Measurements from ENCODE around the gene TMEM203. TPM values are rescaled to one million over a fixed set of nuclear protein-coding genes. Genes with fewer than 3 reads are reported as not detected.

TMEM203 gene
- total and polyA plus RNA-seq, 10 of the 15 experiments (the other 5 are each of a cell fraction or from before 2014, with no cell fraction given): 7.2 to 68.1 (median 33.8) TPM

- TF ChIP-seq, protein P1, sequence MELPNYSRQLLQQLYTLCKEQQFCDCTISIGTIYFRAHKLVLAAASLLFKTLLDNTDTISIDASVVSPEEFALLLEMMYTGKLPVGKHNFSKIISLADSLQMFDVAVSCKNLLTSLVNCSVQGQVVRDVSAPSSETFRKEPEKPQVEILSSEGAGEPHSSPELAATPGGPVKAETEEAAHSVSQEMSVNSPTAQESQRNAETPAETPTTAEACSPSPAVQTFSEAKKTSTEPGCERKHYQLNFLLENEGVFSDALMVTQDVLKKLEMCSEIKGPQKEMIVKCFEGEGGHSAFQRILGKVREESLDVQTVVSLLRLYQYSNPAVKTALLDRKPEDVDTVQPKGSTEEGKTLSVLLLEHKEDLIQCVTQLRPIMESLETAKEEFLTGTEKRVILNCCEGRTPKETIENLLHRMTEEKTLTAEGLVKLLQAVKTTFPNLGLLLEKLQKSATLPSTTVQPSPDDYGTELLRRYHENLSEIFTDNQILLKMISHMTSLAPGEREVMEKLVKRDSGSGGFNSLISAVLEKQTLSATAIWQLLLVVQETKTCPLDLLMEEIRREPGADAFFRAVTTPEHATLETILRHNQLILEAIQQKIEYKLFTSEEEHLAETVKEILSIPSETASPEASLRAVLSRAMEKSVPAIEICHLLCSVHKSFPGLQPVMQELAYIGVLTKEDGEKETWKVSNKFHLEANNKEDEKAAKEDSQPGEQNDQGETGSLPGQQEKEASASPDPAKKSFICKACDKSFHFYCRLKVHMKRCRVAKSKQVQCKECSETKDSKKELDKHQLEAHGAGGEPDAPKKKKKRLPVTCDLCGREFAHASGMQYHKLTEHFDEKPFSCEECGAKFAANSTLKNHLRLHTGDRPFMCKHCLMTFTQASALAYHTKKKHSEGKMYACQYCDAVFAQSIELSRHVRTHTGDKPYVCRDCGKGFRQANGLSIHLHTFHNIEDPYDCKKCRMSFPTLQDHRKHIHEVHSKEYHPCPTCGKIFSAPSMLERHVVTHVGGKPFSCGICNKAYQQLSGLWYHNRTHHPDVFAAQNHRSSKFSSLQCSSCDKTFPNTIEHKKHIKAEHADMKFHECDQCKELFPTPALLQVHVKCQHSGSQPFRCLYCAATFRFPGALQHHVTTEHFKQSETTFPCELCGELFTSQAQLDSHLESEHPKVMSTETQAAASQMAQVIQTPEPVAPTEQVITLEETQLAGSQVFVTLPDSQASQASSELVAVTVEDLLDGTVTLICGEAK (IDR thresholded peaks at IDR 0.05; ENCODE audit: borderline replicate concordance): peak; percentile 41; the same call in 1 of the 2 replicates
- TF ChIP-seq RAD51 (IDR thresholded peaks at IDR 0.05) (no peak), STAT3 (IDR thresholded peaks at IDR 0.05; ENCODE audit: low read depth, low read length) (no peak), E2F8 (IDR thresholded peaks at IDR 0.05; ENCODE audit: low read depth, partially characterized antibody) (no peak), YBX1 (IDR thresholded peaks at IDR 0.05) (no peak), ZZZ3 (IDR thresholded peaks at IDR 0.05; ENCODE audit: control insufficient read depth, insufficient read length, low read depth) (no peak), NR2C1 (IDR thresholded peaks at IDR 0.05) (peak; percentile 45; the same call in 1 of the 2 replicates), ZNF274 (IDR thresholded peaks at IDR 0.05; ENCODE audit: insufficient read depth, insufficient read length) (no peak)
Measured at GRCh38 chr9:137240841-137241489, 35.5 kb upstream of the TMEM203 start, which contains the start of gene TUBB4B (continued).

Data from GM12878 (cell line).